ENCODE data around the gene ACP6.

GRCh38 chr1:147633759-147634158 is 36.6 kb downstream of the ACP6 start:
- TF ChIP-seq SMC3 (IDR thresholded peaks at IDR 0.05; ENCODE audit: borderline replicate concordance, low read length) (no peak), RBBP5 (conservative IDR thresholded peaks at IDR 0.05) (no peak), POLR2A (IDR thresholded peaks at IDR 0.05; ENCODE audit: low read depth, low read length) (no peak)
- TF ChIP-seq, protein P1, sequence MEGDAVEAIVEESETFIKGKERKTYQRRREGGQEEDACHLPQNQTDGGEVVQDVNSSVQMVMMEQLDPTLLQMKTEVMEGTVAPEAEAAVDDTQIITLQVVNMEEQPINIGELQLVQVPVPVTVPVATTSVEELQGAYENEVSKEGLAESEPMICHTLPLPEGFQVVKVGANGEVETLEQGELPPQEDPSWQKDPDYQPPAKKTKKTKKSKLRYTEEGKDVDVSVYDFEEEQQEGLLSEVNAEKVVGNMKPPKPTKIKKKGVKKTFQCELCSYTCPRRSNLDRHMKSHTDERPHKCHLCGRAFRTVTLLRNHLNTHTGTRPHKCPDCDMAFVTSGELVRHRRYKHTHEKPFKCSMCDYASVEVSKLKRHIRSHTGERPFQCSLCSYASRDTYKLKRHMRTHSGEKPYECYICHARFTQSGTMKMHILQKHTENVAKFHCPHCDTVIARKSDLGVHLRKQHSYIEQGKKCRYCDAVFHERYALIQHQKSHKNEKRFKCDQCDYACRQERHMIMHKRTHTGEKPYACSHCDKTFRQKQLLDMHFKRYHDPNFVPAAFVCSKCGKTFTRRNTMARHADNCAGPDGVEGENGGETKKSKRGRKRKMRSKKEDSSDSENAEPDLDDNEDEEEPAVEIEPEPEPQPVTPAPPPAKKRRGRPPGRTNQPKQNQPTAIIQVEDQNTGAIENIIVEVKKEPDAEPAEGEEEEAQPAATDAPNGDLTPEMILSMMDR (IDR thresholded peaks at IDR 0.05 in 2 of 3, conservative IDR thresholded peaks at IDR 0.05 in 1 of 3; ENCODE audit: control insufficient read depth in 2 of 3, extremely low read depth in 1 of 3, insufficient read depth in 1 of 3, low read depth in 3 of 3, low read length in 3 of 3), result no peak
